Transverse colon (tissue), 4 donors: ENCODE measurements around the gene ZNF318. TPM values are rescaled to one million over a fixed set of nuclear protein-coding genes. Genes with fewer than 3 reads are reported as not detected.

Experiments
- DNase-seq: peaks from one replicate; pipeline ENCODE4 v3.0.0-alpha.2; 2019
- H3K27ac ChIP-seq, 4 donors: fragments of 200-600 bp; sonication (generic); 2 replicates each; pipeline ENCODE4 v1.5.1; 2016 to 2018; ENCODE audit warnings: inconsistent platforms in 4 of 4
- H3K27me3 ChIP-seq: fragments of 200-600 bp; sonication (generic); 2 replicates; pipeline ENCODE4 v1.5.1; 2017; ENCODE audit warnings: inconsistent platforms
- H3K36me3 ChIP-seq, 4 donors: fragments of 200-600 bp; sonication (generic); 2 replicates each; pipeline ENCODE4 v1.5.1; 2017 to 2019; ENCODE audit warnings: inconsistent platforms in 4 of 4
- H3K4me1 ChIP-seq, 4 donors: fragments of 200-600 bp; sonication (generic); 2 replicates each; pipeline ENCODE4 v1.5.1; 2017 to 2020; ENCODE audit warnings: inconsistent platforms in 4 of 4
- H3K4me3 ChIP-seq, 4 donors: fragments of 200-600 bp; sonication (generic); 1 replicate in 1 of 4; 2 replicates in 3 of 4; pipeline versions ENCODE4 v1.5.1 to v1.6.1; 2017 to 2019; ENCODE audit warnings: inconsistent platforms in 4 of 4
- H3K9me3 ChIP-seq, 2 donors: fragments of 200-600 bp; sonication (generic); 2 replicates each; pipeline ENCODE4 v1.5.1; 2017 to 2019; ENCODE audit warnings: inconsistent platforms in 2 of 2
- CTCF ChIP-seq, 5 experiments: fragments of 200-600 bp in 3 of 5; fragments of 450-650 bp in 2 of 5; sonication (generic) in 3 of 5; IDR thresholded peaks; 1 replicate in 2 of 5; 2 replicates in 3 of 5; pipeline ENCODE4 v1.5.1; 2016 to 2017; ENCODE audit warnings: antibody characterized with exemption in 5 of 5, inconsistent platforms in 3 of 5, mild to moderate bottlenecking in 2 of 5, moderate library complexity in 1 of 5
- EP300 ChIP-seq: sonication (generic); formaldehyde crosslinking; IDR thresholded peaks from one replicate; pipeline ENCODE4 v1.6.1; 2017; ENCODE audit warnings: antibody characterized with exemption, low read depth
- POLR2A ChIP-seq: fragments of 450-650 bp; IDR thresholded peaks from one replicate; pipeline ENCODE4 v1.6.1; 2016; ENCODE audit warnings: antibody characterized with exemption, mild to moderate bottlenecking, moderate library complexity
- POLR2AphosphoS5 ChIP-seq, 3 donors: sonication (generic); formaldehyde crosslinking; IDR thresholded peaks; one replicate each; pipeline ENCODE4 v1.6.1; 2016; ENCODE audit warnings: antibody characterized with exemption in 3 of 3
- WGBS, 2 donors: methylation state at CpG; one replicate each; pipeline ENCODE4 v1.1.5; 2018; ENCODE audit warnings: low coverage in 1 of 2; 5-methylcytosine and 5-hydroxymethylcytosine counted together
- in situ Hi-C, 4 donors: fragments of 200-750 bp; cut with MboI; loops; one replicate each; pipeline versions ENCODE4 v1.15.0 to v1.15.1; 2017; ENCODE audit warnings: low sequenced_read_pairs in 3 of 4, low pct_ligation_motif_present in 1 of 4, low pct_unique_long_range_greater_than_20kb in 1 of 4
- intact Hi-C: fragments of 100-400 bp; cut with DNase I; formaldehyde crosslinking; loops from one replicate; pipeline ENCODE4 v1.15.1; 2023; ENCODE audit warnings: low total_unique reads
- total RNA-seq, 4 donors: library from RNA; depleted of rRNA; stranded (reverse); fragments of >200 nt; gene quantifications; one replicate each; pipeline ENCODE4 v1.1.0, GENCODE V29; 2016

ZNF318 gene
- total RNA-seq, 4 donors from 2014 or later = 13.0 to 17.5 (median 15.4) TPM

DNA sequence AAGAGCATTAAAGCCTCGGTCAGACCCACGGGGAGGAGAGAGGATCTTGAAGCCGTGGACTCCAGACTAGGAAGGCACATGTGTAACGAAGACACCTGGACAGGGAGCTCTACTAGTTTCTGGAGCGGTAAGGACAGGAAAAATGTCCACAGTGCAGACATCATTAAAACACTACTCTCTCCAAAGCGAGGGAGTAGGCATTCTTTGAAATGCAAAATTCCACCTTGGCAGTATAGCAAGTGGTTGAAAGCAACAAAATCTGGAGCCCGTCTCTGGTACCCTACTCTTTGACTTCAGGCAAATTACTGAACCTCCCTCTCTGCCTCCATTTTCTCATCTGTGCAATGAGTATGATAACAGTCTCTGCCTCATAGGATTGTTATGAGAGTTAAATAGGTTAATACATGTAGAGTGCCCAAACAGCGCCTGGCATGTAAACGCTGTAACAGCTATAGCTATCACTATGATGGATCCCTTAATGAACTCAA is 60.4 kb downstream of the ZNF318 start:
- Histone ChIP-seq H3K9me3 (no peaks in the 10 kb centered on the region), H3K27ac (no peak overlapping the region), H3K36me3 (no peaks in the 10 kb centered on the region), H3K4me1 (peaks cover 0 to 12% (median 0%) of the 10 kb centered on the region in 4 donors), H3K4me3 (peak overlapping the region in 2 of 4 donors; percentile 2 to 43), H3K27me3 (peaks cover 12% of the 10 kb centered on the region)
- TF ChIP-seq POLR2AphosphoS5 (IDR thresholded peaks at IDR 0.05) (no peak), CTCF (IDR thresholded peaks at IDR 0.05) (no peak), POLR2A (no peak), EP300 (no peak)
- intact Hi-C loops (no loop called here), in situ Hi-C loops (no loop called here)
- WGBS, 2 donors = 49 to 63% methylated on average over 2 to 9 of the region's 9 CpGs
- no peak for DNase-seq

- peaks cover 0 to 12% (median 0%) of the 10 kb centered on the region in 4 donors for H3K4me1 ChIP-seq
- no peaks in the 10 kb centered on the region for H3K36me3 ChIP-seq
- H3K9me3 ChIP-seq = no peaks in the 10 kb centered on the region
- peaks cover 12% of the 10 kb centered on the region for H3K27me3 ChIP-seq
- peak; percentile 30 for DNase-seq
- in situ Hi-C loops (no loop called here), intact Hi-C loops (no loop called here)
- WGBS, 2 donors = 20% methylated on average over 39 of the region's 39 CpGs; no CpG with 5 or more reads in 1 of the 2 donors
- peak within 1 kb of the TSS in 3 of 4 donors; percentile 2 to 43 (median 19) for H3K4me3 ChIP-seq
- TF ChIP-seq CTCF (IDR thresholded peaks at IDR 0.05) = peak in 3 of 5 experiments; percentile 8 to 13 (median 12)
- TF ChIP-seq POLR2AphosphoS5 (IDR thresholded peaks at IDR 0.05) = no peak
- no peak within 1 kb of the TSS for H3K27ac ChIP-seq
Measured at GRCh38 chr6:43308101-43308989, 61.1 kb downstream of the ZNF318 start, which contains the start of gene CRIP3. TSS of gene CRIP3 (minus strand) at chr6:43308826. CDS start at chr6:43308792, 34 bp downstream.

DNA sequence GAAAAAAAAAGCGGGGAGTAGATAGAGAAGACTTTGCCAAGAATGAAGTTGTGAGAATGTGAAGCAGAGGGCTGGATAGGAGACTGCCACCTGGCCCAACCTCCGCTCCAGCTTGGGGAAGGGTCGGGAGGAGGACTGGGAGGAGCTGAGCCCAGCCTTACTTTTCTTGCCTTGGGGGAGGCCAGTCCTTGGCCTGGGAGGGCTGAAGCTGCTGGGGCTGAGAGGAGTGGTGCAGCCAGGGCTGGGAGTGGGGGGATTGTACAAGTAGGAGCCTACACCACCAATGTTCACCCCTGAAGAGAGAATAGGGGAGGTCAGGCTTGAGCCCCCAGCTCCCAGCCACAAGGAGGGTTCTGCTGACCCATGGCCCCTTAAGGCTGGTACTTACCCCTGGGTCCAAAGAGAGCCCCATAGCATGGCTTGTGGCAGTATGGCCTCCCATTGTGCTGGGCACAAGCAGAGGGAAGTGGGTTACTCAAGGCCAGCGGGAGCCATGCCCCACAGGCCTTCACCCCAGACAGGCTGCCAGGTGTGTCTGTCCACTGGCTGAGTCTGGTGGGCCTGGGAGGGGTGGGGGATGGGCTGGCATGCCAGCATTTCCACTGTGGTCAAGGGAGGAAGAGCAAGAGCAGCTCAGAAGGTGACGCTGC is 61.9 kb downstream of the ZNF318 start:
- no peak for DNase-seq
- Histone ChIP-seq H3K27ac (no peak overlapping the region), H3K4me1 (peaks cover 0 to 12% (median 0%) of the 10 kb centered on the region in 4 donors), H3K27me3 (peaks cover 12% of the 10 kb centered on the region), H3K36me3 (no peaks in the 10 kb centered on the region), H3K9me3 (no peaks in the 10 kb centered on the region), H3K4me3 (no peak overlapping the region)
- intact Hi-C loops (no loop called here), in situ Hi-C loops (no loop called here)
- 83% methylated on average over 4 of the region's 5 CpGs; no CpG with 5 or more reads in 1 of the 2 donors for WGBS, 2 donors
- TF ChIP-seq CTCF (IDR thresholded peaks at IDR 0.05) = no peak
- TF ChIP-seq POLR2AphosphoS5 (IDR thresholded peaks at IDR 0.05) = no peak
- no peak for TF ChIP-seq POLR2A
- TF ChIP-seq EP300 = no peak

GRCh38 chr6:43306086-43306485 is 63.4 kb downstream of the ZNF318 start:
- intact Hi-C loops (no loop called here), in situ Hi-C loops (no loop called here)

More at GRCh38 chr6:43306086-43306485, 63.4 kb downstream of the ZNF318 start:
- Histone ChIP-seq H3K9me3 (no peaks in the 10 kb centered on the region), H3K36me3 (no peaks in the 10 kb centered on the region), H3K27ac (no peak overlapping the region), H3K4me3 (no peak overlapping the region), H3K27me3 (peaks cover 12% of the 10 kb centered on the region), H3K4me1 (peaks cover 0 to 12% (median 0%) of the 10 kb centered on the region in 4 donors)
- TF ChIP-seq CTCF (IDR thresholded peaks at IDR 0.05) (no peak), POLR2AphosphoS5 (IDR thresholded peaks at IDR 0.05) (no peak), EP300 (no peak), POLR2A (no peak)
- no peak for DNase-seq
- 96 to 100% methylated on average over 3 to 7 of the region's 7 CpGs for WGBS, 2 donors
